Kidney (tissue), 14 donors: Measurements from ENCODE around the gene UBA52. TPM values are rescaled to one million over a fixed set of nuclear protein-coding genes. Genes with fewer than 3 reads are reported as not detected.

ENCODE experiments used
- DNase-seq, 5 donors: peaks; one replicate each; pipeline ENCODE4 v3.0.0-alpha.2; 2013 to 2020
- FAIRE-seq: peaks from 2 replicates; lab custom pipeline; 2012; peaks lifted over from hg19 to GRCh38; lab: Jason Lieb, UNC
- H3K27ac ChIP-seq, 2 donors: one replicate each; pipeline ENCODE4 v1.7.0; 2013; ENCODE audit warnings: low read depth in 2 of 2, low read length in 2 of 2, inconsistent platforms in 1 of 2
- H3K27me3 ChIP-seq: one replicate; pipeline ENCODE4 v1.7.1; 2013; ENCODE audit warnings: low read length, inconsistent platforms; ENCODE audit not compliant: control insufficient read depth, insufficient read depth
- H3K36me3 ChIP-seq, 3 donors: one replicate each; pipeline versions ENCODE4 v1.7.0 to v1.7.1; 2013; ENCODE audit warnings: low read length in 3 of 3, control low read depth in 1 of 3, inconsistent platforms in 1 of 3; ENCODE audit not compliant: insufficient read depth in 3 of 3, control insufficient read depth in 2 of 3
- H3K4me1 ChIP-seq, 3 donors: one replicate each; pipeline versions ENCODE4 v1.7.0 to v1.7.1; 2013; ENCODE audit warnings: low read length in 3 of 3, inconsistent platforms in 1 of 3, low read depth in 1 of 3; ENCODE audit not compliant: control insufficient read depth in 2 of 3, insufficient read depth in 2 of 3
- H3K4me3 ChIP-seq, 3 donors: one replicate each; pipeline versions ENCODE4 v1.7.0 to v1.8.1; 2013; ENCODE audit warnings: low read length in 3 of 3, control low read depth in 1 of 3, inconsistent platforms in 1 of 3
- H3K9ac ChIP-seq, 3 donors: one replicate each; pipeline versions ENCODE4 v1.7.0 to v1.7.1; 2013; ENCODE audit warnings: low read length in 3 of 3, control low read depth in 1 of 3, inconsistent platforms in 1 of 3
- H3K9me3 ChIP-seq, 3 donors: one replicate each; pipeline versions ENCODE4 v1.7.0 to v1.7.1; 2013; ENCODE audit warnings: low read length in 3 of 3, control low read depth in 1 of 3, inconsistent platforms in 1 of 3; ENCODE audit not compliant: control insufficient read depth in 2 of 3, insufficient read depth in 1 of 3
- CTCF ChIP-seq: IDR thresholded peaks from 3 replicates; pipeline ENCODE4 v1.5.1; 2012; ENCODE audit warnings: mild to moderate bottlenecking, moderate library complexity, borderline replicate concordance; ENCODE audit not compliant: insufficient read depth; ENCODE audit errors: extremely low read depth
- intact Hi-C: fragments of 100-400 bp; cut with DNase I; formaldehyde crosslinking; loops from one replicate; pipeline ENCODE4 v1.11.1; 2022
- polyA plus RNA-seq: library from polyadenylated mRNA; stranded (reverse); fragments of 350-450 nt; fragmentation: Illumina TruSeq; extraction: RNeasy Lipid Tissue Mini Kit (QIAGEN cat#74804); gene quantifications from one replicate; pipeline ENCODE4 v1.2.3, GENCODE V29; 2014; ENCODE audit warnings: low read depth, low replicate concordance; ENCODE audit not compliant: insufficient read depth
- total RNA-seq: library from RNA; stranded (reverse); fragmentation: NEBNext Ultra II Directional; extraction: Animal tissue kit (Norgen Biotek cat#: 25700); gene quantifications from one replicate; pipeline ENCODE4 v1.2.1, GENCODE V29; 2021
- donor health status: control.
- donor health status: control.
- donor health status: control.
- donor health status: control.
- donor health status: control.
- donor health status: DM: yes; HTN: yes; CAD: no.
- donor health status: Normal renal cell carcinoma (clear cell type).

Gene UBA52
- total and polyA plus RNA-seq, 2 donors from 2014 or later, result 828 to 1,481 TPM

- intact Hi-C loops, result no loop called here
- Histone ChIP-seq H3K27ac (peak overlapping the region; percentile 93 to 94), H3K4me3 (peak overlapping the region; percentile 85 to 94 (median 94)), H3K9ac (peak overlapping the region; percentile 51 to 98 (median 92)), H3K27me3 (no peaks in the 10 kb centered on the region), H3K4me1 (peaks cover 0 to 3% (median 2%) of the 10 kb centered on the region in 3 donors), H3K36me3 (peaks cover 0 to 5% (median 0%) of the 10 kb centered on the region in 3 donors), H3K9me3 (no peaks in the 10 kb centered on the region)
- FAIRE-seq (no peak), DNase-seq (no peak)
- no peak for TF ChIP-seq CTCF
Measured at GRCh38 chr19:18558202-18558555, 13.5 kb upstream of the UBA52 start.

- H3K27ac ChIP-seq, result peak overlapping the region; percentile 93 to 94
- no peak for TF ChIP-seq CTCF
- H3K4me3 ChIP-seq, result peak overlapping the region; percentile 85 to 94 (median 94)
- H3K27me3 ChIP-seq, result no peaks in the 10 kb centered on the region
- H3K36me3 ChIP-seq, result peaks cover 0 to 5% (median 0%) of the 10 kb centered on the region in 3 donors
- no peaks in the 10 kb centered on the region for H3K9me3 ChIP-seq
- H3K9ac ChIP-seq, result peak overlapping the region; percentile 51 to 98 (median 92)
- peaks cover 0 to 3% (median 2%) of the 10 kb centered on the region in 3 donors for H3K4me1 ChIP-seq
- FAIRE-seq (no peak), DNase-seq (no peak)
- intact Hi-C loops, result no loop called here
Measured at GRCh38 chr19:18558604-18559003, 13.1 kb upstream of the UBA52 start.

- Histone ChIP-seq H3K9ac (no peak overlapping the region), H3K27me3 (no peaks in the 10 kb centered on the region), H3K4me1 (peaks cover 0 to 3% (median 2%) of the 10 kb centered on the region in 3 donors), H3K27ac (no peak overlapping the region), H3K9me3 (no peaks in the 10 kb centered on the region), H3K36me3 (peaks cover 3 to 8% (median 3%) of the 10 kb centered on the region in 3 donors), H3K4me3 (no peak overlapping the region)
- no peak for TF ChIP-seq CTCF
- no peak for FAIRE-seq
- intact Hi-C loops, result no loop called here
- no peak for DNase-seq
Measured at GRCh38 chr19:18559685-18560084, 12.0 kb upstream of the UBA52 start.

GRCh38 chr19:18562086-18562485, 9.6 kb upstream of the UBA52 start:
- peak overlapping the region; percentile 25 to 53 for H3K27ac ChIP-seq
- no peak overlapping the region for H3K9ac ChIP-seq
- H3K4me3 ChIP-seq, result no peak overlapping the region
- peaks cover 4 to 12% (median 9%) of the 10 kb centered on the region in 3 donors for H3K36me3 ChIP-seq
- intact Hi-C loops, result no loop called here
- FAIRE-seq (no peak), DNase-seq (no peak)
- H3K4me1 ChIP-seq, result peaks cover 0 to 3% (median 2%) of the 10 kb centered on the region in 3 donors
- no peaks in the 10 kb centered on the region for H3K9me3 ChIP-seq
- TF ChIP-seq CTCF, result no peak
- H3K27me3 ChIP-seq, result no peaks in the 10 kb centered on the region
